AG04449 (cell line): ENCODE data around the gene ATP2B3.

Experiments
- CTCF ChIA-PET: fragments of 350-600 bp; formaldehyde crosslinking; extraction: SDS; loops from one replicate; lab custom pipeline; 2021; ENCODE audit warnings: antibody characterized with exemption; lab: Yijun Ruan, JAX
- POLR2A ChIA-PET: fragments of 400-600, 350-600 bp; formaldehyde crosslinking; extraction: SDS; loops from one replicate; lab custom pipeline; 2020; ENCODE audit warnings: antibody characterized with exemption, inconsistent platforms; lab: Yijun Ruan, JAX
- DNase-seq: peaks from one replicate; pipeline ENCODE4 v3.0.0-alpha.2; 2010; ENCODE audit warnings: low read depth, low spot score
- H3K4me3 ChIP-seq: 2 replicates; pipeline ENCODE4 v1.5.1; 2011; ENCODE audit warnings: low read depth, mild to moderate bottlenecking, control low read depth, low read length
- CTCF ChIP-seq: IDR thresholded peaks from one replicate; pipeline ENCODE4 v1.5.1; 2011; ENCODE audit warnings: mild to moderate bottlenecking, moderate library complexity, low read length, control low read depth, inconsistent platforms; ENCODE audit not compliant: insufficient read depth; ENCODE audit errors: missing control alignments

The ATP2B3 gene

GRCh38 chrX:153592966-153593688 is 75.7 kb downstream of the ATP2B3 start:
- DNase-seq, result no peak
- ChIA-PET POLR2A (no interaction called here), CTCF (interaction anchor here (0.8 kb wide), 1 partner anchor 16 kb away, joined by 3 read pairs; no protein-coding TSS in a partner anchor)
- no peak overlapping the region for H3K4me3 ChIP-seq
- TF ChIP-seq CTCF, result no peak

DNA sequence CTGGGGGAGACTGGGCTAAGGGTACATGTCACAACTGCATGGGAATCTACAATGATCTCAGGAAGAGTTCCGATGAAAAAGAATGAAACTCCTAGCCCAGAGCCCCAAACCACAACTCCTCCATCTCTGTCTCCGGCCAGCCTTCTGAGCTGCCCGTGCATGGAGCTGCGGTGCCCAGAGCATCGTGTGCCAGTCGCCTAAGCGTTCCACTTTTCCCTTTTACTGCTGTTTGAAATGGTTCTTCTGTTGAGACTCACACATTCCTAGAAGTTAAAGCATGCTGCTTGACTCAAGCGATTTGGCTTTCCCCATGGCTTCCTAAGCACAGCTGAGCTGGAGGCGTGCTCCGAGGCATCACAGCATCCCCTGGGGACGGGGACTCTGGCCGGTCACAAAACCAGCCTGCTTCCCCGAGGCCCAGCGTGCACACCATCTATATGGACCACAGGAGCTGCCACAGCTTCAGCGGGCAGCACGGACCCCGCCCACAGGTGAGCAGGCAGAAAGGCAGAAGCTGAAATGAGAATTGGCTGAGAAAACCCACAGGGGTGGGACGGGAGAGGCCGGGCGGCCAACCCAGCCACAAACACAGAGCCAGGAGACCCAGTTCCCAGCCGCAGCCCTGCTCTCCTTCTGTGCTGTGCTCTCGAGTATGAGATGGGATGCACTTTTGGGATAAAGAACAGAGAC is 76.5 kb downstream of the ATP2B3 start:
- TF ChIP-seq CTCF, result no peak
- ChIA-PET POLR2A (no interaction called here), CTCF (interaction anchor here (1.7 kb wide), 1 partner anchor 15 kb away, joined by 8 read pairs; no protein-coding TSS in a partner anchor)
- H3K4me3 ChIP-seq, result no peak overlapping the region
- no peak for DNase-seq

- no peak for DNase-seq
- no peak overlapping the region for H3K4me3 ChIP-seq
- no peak for TF ChIP-seq CTCF
- ChIA-PET POLR2A (no interaction called here), CTCF (interaction anchor here (1.7 kb wide), 1 partner anchor 14 kb away, joined by 8 read pairs; no protein-coding TSS in a partner anchor)
Measured at GRCh38 chrX:153595387-153595786, 77.9 kb downstream of the ATP2B3 start.

DNA sequence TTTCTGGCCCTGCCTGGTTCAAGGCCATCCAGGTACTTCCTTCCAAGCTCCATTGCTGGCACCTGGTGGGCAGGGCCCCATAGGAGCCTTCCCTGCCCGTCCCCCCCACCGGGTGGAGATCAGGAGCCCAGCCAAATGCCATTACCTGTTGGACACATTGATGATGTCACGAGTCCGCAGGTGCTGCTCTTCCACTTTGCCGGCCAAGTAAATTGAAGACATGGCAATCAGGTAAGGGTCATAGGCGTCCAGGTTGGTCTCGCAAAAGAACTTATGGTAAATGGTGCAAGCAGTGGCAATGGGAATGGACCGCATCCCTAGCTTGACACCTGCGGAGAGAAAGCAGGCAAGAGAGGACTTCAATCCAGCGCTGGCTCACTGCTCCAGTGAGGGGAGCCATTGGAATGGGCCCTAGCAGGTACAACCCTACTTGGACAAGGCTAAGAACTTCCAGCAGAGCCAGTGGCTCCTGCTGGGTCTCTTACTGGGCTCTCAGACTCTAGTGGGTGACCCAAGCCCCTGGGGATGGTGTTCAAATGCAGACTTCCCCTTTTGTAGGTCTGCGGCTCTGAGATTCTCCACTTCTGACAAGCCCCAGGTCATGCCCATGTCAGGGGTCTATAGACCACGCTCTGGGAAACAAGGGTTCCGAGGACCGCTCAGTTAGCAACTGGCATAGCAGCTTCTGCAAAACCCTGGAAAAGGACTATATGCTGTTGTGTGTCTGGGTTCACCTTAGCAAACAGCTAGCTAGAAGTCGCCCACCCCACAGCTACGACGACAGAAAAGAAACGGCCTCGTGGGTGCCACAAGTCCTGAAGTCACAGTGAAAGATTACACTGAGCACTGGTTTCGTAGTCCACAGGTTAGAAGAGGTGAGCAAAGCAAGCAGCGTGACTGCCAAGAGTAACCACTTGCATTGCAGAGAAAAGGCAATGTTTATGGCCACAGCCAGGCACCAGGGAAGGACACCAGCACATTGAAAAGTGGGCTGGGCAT is 78.7 kb downstream of the ATP2B3 start:
- H3K4me3 ChIP-seq, result no peak overlapping the region
- CTCF ChIA-PET, result no interaction called here
- no peak for TF ChIP-seq CTCF
- DNase-seq, result no peak
- POLR2A ChIA-PET, result no interaction called here

- POLR2A ChIA-PET, result no interaction called here
- CTCF ChIA-PET, result interaction anchor here (0.6 to 2.1 kb wide), 5 partner anchors 10 to 111 kb away, joined by 3 to 8 read pairs (median 3); no protein-coding TSS in a partner anchor
- DNase-seq, result no peak
- H3K4me3 ChIP-seq, result peak overlapping the region; percentile 69; the same call in 1 of the 2 replicates
- no peak for TF ChIP-seq CTCF
Measured at GRCh38 chrX:153596981-153597750, 79.7 kb downstream of the ATP2B3 start.
